Activated effector memory CD4-positive, alpha-beta T cell treated with Interleukin-2 at 50 U/mL for 16 hours (primary cell): ENCODE data around the gene TBCEL.

ENCODE experiments used
- DNase-seq: peaks from one replicate; pipeline ENCODE4 v3.0.0-alpha.2; 2020

Gene TBCEL

DNA sequence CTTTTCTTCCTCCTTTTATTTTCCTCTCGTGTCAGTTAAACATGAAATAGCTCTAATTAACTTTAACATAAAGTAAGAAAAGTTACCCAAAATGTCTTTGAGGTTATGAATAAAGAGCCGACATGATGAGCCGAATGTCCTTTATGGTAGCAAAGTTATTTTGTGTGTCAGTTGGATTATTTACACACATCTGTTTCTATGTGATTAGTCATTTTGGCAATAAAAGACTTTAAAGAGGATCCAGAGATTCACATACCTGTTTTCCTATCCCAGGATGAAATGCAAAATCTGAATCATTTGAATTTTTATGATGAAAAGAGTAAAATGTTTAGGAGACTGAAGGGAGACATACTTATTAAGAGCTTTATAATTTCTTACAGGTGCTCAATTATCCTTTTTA lies 43.1 kb downstream of the TBCEL start:
- no peak for DNase-seq

- DNase-seq = no peak
These were observed 43.6 kb downstream of the TBCEL start for GRCh38 chr11:121067453-121067852.

- no peak for DNase-seq
These were observed 44.2 kb downstream of the TBCEL start for GRCh38 chr11:121067962-121068647.

- DNase-seq = no peak
These were observed 44.9 kb downstream of the TBCEL start for GRCh38 chr11:121068787-121069186.

GRCh38 chr11:121070951-121071845 lies 47.3 kb downstream of the TBCEL start:
- DNase-seq = no peak

- DNase-seq = no peak
These were observed 48.0 kb downstream of the TBCEL start for GRCh38 chr11:121071846-121072450.

- DNase-seq = no peak
These were observed 57.4 kb downstream of the TBCEL start for GRCh38 chr11:121081321-121081720.

DNA sequence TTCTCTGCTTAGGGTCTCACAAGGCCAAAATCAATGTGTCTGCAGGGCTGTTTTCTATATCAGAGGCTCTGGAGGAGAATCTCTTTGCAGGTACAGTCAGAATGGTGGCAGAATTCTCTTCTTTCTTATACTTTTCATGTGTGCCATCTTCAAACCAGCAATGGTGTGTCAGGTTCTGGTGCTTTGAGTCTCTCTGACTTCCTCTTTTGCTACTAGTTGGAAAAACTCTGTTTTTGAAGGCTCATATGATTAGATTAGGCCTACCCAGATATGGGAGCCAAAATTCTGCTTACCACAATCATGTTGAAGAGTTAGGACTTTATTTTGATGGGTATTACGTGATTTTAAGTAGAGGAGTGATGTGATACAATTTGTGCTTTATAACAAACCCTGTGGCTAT lies 58.3 kb downstream of the TBCEL start:
- no peak for DNase-seq

- no peak for DNase-seq
These were observed 58.8 kb downstream of the TBCEL start for GRCh38 chr11:121082670-121083069.

- DNase-seq = no peak
These were observed 63.0 kb downstream of the TBCEL start for GRCh38 chr11:121086866-121087265.

DNA sequence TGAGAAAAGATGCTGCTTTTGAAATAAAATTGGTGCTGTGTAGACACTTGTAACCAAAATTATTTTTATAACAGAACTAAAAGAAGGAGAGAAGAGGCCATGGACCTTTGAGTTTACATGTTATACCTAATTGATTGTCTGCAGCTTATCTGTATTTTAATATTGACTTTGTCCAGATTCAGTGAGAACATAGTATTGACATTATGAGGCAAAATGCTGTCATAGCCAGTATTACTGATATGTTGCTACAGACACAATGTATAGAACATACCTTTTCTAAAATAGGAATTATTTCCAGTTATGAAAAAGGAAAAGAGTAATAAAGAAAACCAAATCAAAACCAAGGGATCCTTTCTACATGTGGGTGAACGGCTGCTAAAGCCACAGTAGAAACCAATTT lies 65.7 kb downstream of the TBCEL start:
- no peak for DNase-seq

DNA sequence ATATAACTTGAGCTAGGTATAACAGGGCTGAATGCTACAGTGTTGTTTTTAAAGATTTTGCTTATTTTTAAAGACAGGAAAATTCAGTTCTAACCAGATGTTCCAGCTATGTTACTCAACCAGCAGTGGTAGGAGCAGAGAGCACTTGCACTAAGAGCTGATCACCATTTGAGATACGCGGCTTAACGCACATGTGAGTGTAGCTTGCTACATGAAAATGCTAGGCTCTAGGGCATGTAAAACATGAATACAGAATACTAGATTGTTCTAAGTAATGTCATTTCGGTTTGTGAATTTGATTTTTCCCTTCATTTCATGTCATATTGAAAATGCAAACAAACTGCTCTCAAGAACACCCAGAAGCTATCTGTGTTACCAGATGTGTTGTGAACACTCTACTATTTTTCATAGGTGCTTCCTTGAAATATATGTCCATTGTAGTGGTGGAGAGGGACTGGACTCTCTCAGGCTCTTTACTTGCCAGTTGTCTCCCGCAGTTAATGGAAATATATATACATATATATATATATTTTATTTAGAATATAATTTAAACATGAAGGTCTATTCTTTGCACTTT lies 66.3 kb downstream of the TBCEL start:
- no peak for DNase-seq

GRCh38 chr11:121091492-121092152 lies 67.7 kb downstream of the TBCEL start:
- no peak for DNase-seq

DNA sequence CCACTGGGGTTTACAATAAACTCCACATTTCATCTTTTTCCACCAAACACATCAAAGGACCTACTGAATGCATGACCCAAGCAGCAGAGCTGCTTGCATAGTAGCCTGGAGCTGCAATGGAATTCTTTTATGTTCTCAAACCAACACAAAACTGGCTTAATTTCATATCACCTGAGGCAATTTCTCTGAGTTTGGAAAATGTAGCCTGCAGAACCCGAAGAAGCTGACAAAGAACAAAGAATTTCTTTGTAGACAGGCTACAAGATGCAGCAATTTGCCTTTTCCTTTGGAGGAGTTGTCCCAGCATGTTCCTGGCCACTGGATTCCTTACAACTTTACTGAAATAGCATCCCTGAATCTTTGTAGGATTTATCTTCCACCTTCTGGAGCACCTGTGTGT lies 71.7 kb downstream of the TBCEL start:
- DNase-seq = no peak

GRCh38 chr11:121099364-121099763 lies 75.5 kb downstream of the TBCEL start:
- DNase-seq = no peak

- no peak for DNase-seq
These were observed 76.0 kb downstream of the TBCEL start for GRCh38 chr11:121099885-121100284.

DNA sequence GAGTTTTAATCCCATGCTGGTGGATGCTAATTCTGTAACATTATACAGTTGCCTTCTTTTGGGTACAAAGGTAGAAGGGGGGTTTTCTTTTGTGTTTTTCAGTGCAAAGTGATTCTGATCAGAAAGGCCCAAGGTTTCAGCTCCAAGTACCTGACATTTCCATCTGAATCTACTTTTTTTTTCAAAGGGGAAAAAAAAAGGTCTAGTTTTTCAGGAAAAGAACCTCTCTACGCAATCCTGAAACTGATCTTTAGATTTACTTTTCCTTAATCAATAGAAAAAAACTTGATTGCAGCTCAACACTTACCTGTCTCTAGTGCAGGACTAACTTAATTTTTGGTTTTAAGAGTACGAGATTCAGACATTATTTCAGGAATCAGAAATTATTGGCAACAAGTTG lies 77.0 kb downstream of the TBCEL start, which contains the start of gene TECTA:
Gene TECTA, plus strand, starts transcription at position 301 of the 400 bp plus-strand sequence. CDS start 1,423 bp downstream, outside the sequence.
- DNase-seq = no peak

- no peak for DNase-seq
These were observed 80.4 kb downstream of the TBCEL start for GRCh38 chr11:121104312-121104762.

- DNase-seq = no peak
These were observed 81.2 kb downstream of the TBCEL start for GRCh38 chr11:121105063-121105480.

DNA sequence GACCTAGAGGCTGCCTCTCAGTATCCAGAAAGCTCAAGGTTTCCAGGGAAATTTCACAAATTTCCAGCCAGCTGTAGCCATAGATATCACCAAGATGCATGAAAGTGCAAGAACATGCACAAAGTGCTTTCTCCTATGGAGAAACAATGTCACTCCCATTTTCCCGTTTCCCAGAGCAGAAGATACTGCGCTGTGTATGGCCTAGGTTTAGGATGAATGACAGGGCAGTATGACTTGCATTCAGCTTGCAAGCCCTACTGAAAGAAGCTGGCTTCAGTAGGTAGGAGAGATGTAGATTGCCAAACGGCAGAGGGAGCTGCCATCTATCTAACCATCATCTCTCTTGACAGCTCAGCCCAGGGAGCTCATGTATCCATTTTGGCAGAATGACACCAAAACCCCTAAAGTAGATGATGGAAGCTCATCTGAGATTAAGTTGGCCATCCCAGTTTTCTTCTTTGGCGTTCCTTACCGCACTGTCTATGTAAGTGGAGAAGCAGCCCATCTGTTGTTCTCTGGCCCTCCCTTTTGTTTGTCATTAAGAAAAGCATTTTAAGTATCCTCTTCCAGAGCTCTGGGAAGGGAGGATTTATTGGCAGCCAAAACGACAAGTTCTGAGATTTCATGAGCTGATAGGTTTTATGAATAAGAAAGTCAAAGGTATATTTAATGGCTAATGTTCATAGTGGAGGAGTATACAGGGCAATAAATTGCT lies 81.7 kb downstream of the TBCEL start:
- DNase-seq = no peak

GRCh38 chr11:121106812-121107211 lies 82.9 kb downstream of the TBCEL start:
- no peak for DNase-seq

GRCh38 chr11:121108413-121108812 lies 84.5 kb downstream of the TBCEL start:
- no peak for DNase-seq
